Left renal cortex interstitium (tissue), 4 donors: ENCODE data around the gene SAAL1. TPM values are rescaled to one million over a fixed set of nuclear protein-coding genes. Genes with fewer than 3 reads are reported as not detected.

Experiments
- DNase-seq, 4 donors: peaks; one replicate each; pipeline ENCODE4 v3.0.0-alpha.2; 2013; ENCODE audit warnings: low read depth in 4 of 4, low spot score in 2 of 4, missing footprints in 1 of 4
- polyA plus RNA-seq, 4 donors: library from polyadenylated mRNA; unstranded; fragments of 120-200 nt; gene quantifications; one replicate each; pipeline ENCODE4 v1.2.1, GENCODE V29; 2013; ENCODE audit not compliant: insufficient read length in 4 of 4

Gene SAAL1
- polyA plus RNA-seq, 4 donors = 21.9 to 44.2 (median 29.7) TPM

DNA sequence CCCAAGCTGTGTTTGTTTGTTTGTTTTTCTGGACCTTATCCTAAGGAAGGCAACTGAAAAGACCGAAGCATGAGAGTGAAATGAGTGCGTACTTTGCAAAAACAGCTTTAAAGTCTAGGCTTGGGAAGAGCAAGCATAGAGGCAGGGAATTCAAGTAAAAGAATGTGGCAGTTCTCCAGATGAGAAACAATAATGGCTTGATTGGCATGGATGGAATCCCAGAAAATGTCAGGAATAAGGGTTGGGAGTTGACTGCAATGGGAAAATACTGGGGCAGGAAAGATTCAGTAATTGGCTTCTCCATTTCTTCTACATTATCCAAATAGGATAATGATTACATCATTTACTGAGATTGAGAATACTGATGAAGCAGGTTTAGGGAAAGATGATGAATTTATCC, 17.5 kb downstream of the SAAL1 start:
- DNase-seq = no peak

DNA sequence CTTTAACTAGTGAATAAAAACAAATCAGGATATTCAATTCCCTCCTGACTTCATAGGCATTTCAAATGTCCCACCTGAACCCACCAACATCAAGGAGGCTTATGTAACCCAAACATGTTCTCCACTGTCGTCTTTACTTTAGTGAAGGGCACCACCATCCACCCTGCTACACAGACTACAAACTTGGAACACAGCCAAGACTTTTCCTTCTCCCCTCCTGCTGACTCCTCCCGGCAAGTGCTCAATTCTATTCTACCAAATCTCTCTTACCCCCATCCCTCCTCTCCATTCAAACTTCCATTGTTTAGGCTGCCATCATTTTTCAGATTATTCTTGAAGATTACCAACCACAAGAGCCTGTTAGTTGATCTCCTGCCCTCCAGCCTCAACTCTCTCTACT, 24.3 kb downstream of the SAAL1 start:
- no peak for DNase-seq

DNA sequence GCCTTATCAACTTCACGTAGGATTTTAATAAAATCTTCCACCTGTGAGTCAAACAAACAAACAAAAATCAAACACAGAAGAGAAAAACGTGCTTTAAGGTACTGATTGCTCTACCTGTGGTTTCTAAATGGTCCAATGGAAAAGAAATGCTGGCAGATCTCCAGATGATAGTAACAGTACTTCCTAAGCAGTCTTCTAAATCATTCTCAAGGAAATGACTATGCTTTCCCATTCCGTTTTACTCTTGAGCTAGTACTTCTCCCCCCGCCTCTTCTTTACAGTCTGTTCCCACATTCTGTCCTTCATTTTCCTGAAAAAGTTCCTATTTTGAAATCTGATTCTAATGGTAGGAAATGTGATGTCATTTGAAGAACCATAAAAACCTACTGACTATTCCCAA, 25.4 kb downstream of the SAAL1 start:
- no peak for DNase-seq

DNA sequence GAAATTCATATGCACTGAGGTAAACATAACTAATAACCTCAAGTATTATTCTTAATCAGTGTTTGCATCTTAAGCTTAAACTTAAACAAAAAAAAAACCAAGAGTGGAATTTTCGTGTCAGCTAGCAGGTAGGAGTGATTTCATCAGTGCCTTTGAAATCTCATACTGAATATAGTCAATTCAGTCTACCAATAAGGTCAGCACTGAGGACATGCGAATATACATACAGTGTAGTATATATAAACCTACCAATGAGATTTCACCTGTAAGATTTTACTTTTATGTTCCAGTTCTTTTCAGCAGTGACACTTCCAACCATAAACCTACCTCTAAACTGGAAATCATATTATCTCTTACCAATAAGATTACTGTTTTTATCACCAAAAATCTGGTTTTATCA, 27.0 kb downstream of the SAAL1 start:
- no peak for DNase-seq

DNA sequence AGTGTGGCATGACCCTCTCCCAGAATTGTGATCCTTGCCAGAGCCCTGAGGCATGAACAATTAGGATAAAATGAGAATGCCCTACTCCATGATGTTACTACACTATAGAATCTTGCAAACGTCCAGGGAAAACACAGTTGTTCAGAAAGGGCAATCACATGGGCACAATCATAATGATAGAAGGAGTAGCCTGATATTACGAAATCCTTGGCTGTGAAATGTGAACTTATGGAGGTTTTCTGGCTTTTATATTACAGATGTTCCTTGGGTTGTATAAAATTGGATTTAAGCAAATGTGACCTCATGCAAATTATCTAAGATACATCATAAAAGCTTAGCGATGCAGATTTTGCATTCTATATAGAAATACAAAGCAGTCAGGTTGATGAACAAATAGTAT, 30.4 kb downstream of the SAAL1 start:
- no peak for DNase-seq

DNA sequence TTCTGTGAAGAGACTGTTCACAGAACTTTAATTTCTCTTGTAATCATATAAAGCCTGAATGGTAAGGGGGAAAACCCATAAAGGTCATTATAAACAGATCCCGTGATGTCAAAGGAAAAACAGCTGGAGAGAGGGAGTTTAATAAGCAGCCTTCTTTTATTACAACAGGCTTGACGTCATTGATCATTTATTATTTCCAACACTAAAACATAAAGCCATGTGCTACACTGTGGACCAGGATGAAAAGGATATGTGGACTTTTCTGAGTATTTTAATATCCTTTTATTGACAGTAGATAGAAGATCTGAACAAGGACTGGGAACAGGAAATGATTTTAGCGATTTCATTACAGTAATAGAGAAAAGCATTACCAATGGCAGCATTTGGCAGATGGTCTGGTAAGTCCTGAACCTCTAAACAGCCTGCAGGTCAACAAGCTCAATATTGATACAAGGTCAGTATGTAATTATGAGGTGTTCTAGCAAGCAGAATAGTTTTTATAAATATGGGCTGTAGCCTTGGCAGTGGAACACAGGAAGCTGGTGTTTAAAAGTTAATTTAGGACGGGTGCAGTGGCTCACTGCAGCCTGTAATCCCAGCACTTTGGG, 34.7 kb downstream of the SAAL1 start:
- no peak for DNase-seq

DNA sequence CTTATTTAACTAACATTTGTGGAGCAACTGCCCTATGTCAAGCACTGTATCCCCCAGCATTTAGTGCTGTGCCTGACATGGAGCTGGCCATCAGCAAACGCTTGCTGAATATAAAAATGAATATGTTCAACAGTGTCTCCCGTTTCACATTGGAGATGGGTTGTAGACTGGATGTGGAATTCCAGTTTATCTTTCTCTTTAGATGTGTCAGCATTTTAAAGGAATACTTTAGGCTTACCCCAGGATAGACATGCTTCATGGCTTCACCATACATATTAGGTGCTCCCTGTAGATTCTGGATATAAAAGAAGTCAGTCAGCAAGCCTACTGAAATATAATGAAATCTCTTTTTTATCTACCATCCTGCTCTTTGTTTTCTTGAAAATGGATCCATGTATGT, 38.5 kb downstream of the SAAL1 start:
- no peak for DNase-seq

DNA sequence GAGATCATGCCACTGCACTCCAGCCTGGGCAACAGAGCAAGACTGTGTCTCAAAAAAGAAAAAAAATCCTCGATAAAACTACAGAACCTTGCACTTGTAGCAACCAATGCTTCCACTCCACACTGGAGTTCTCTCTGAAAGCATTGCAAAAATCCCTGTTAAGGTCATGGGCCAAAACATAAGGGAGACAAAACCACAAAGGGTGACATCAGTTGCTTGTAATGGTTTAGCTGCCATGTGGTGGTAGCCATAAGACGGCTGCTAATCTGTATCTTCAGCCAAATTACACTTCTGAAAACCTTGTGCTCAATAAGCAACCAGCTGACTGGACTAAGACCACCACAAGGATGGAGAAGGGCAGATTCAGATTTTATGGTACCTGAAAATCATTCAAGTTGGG, 39.3 kb downstream of the SAAL1 start:
- DNase-seq = no peak

DNA sequence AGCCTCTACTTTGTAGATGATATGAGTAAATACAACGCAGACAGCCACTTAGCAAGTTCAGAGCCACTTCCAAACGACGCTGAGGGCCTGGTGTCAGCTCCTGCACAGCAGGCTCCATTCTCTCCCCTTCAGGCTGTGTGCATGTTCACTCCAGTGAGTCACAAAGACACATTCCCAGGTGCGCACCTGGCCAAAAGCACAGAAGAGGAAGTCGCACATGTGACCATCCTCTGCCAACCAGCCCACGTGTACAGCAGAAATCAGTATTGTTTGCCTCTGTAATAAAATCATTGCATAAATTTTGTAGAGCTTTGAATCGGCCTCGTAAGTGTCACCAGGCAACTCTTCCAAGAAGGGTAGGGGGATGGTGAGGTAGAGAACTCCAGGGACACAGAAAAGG, 40.3 kb downstream of the SAAL1 start:
- DNase-seq = no peak

DNA sequence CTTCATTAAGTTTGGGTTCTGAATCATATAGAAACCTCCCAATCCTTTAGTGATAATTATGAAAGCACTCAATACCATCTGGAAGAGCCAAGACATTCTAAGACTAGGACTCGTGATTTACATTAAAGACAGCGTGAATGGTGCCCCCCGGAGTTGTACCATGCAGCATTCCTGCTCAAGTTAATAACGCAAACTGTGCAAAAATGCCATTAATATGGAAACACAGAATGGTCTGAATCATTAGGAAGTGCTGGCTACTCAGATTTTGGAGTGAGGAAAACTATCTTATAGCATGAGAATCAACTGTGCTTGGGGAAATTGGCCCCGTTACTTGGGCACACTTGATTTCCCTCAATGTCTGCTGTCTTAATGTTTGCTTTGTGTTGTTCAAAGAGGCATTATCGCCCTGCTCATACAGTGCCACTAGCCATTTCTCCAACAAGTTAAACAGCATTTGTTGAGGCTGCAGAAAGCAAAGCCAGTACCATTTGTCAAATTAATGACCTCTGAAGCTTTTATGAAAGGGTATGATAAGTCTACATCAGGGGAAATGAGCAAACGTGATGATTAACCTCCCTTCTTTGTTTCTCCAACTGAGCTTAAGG, 41.3 kb downstream of the SAAL1 start:
- no peak for DNase-seq

DNA sequence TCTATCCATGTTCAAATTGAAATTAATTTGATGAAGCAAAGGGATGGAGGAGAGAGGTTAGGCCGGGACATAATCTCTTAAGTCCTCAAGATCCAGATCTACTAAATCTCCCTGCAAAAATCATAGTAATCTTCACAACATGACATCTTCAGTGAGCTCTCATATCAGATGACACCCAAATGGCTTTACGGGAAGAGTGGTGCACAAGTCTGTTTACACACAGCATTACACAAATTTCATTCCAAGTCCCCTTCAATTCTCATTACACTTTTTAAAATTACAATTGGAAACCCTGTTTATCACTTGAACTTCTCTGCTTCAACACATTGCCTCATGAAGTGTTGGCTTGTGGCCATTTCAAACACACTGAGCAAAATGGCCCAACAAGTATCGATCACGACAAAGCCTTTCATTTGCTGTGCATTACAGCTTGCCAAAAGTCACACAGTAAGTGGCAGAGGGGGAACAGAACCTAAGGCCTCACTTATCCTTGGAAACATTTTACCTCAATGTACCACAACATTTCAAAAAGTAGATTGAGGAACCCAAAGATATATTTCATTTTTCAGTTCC, 41.9 kb downstream of the SAAL1 start:
- no peak for DNase-seq

DNA sequence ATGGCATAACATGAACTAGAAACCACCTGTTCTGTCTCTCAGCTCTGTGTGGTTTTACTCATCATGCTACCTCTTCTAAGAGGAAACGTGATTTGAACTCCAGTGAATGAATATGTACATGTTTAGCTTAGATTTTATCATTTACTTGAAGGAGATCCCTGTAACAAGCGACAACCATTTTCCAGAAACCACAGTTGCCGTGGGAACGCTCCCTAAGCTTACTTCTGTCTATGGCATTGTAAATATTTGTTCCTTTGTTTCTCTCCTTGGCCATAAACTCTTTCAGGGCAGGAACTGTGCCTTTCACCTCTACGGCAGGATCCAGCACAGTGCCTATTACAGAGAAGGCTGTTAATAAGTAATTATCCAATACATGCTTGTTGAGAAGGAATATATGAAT, 42.8 kb downstream of the SAAL1 start:
- DNase-seq = no peak

DNA sequence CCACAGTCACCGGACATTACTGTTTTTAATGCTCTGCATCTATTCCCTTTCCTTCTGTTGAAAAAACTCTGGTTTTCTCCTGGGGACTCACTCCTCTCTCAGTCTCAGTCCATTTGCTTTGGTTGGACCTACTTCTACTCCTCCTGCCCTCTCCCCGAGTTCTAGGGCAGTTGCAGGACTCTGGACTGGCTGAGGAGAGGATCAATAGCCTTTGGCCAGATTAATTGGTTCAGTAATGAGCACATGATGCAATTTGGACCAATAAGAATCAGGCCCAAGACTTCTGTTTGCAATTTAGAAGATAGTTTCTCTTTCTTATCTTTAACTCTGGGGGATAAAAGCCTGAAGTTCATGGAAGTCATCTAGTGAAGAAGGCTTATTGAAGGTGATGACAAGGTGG, 44.5 kb downstream of the SAAL1 start:
- DNase-seq = no peak

DNA sequence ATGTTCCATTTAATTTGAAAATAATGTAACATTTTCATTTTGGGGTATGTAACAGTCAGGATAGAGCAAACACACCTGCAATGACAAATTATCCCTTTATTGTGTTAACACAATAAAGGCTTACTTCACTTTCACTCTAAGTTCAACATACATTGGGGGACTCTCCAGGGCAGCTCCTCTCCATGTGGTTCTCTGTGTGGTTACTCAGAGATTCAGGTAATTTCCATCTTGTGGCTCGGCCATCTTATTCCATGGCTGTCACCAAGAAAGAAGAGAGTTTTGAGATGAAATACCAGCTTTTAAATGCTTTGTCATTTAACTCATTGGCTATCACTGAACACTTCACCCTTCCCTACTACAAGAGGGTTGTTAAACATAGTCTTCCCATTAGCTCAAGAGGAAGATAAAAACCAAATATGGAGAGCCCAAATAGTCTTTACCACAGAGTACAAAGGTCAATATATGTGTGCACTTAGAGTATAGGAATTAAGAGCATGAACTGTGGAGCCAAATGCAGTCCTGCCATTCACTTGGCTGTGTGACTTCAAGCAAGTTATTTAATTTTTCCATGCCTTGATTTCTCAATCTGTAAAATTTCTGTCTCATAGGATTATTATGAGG, 49.2 kb downstream of the SAAL1 start:
- DNase-seq = no peak

DNA sequence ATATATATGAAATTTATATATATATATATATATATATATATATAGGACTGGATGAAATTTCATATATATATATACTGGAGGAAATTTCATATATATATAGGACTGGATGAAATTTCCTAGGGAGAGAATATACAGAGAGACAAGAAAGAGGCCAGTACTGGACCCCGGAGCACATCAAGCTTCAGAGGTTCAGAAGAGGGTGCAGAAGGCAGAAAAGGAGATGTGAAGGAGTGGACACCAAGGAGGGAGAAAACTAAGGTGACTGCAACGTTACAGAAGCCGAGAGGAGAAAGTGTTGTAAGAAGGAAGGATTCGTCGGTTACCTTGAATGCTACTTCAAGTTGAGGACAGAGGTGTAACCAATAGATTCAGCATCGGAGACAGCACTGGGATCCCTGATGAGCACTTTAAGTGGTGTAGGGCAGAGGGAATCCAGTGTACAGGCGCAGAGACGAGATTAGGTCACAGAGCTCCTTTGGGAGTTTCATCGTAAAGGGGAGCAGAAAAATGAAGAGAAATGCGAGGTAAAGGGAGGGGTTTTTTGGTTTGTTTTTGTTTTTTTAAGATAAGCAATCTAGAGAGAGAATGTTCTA, 51.3 kb downstream of the SAAL1 start:
- DNase-seq = no peak

DNA sequence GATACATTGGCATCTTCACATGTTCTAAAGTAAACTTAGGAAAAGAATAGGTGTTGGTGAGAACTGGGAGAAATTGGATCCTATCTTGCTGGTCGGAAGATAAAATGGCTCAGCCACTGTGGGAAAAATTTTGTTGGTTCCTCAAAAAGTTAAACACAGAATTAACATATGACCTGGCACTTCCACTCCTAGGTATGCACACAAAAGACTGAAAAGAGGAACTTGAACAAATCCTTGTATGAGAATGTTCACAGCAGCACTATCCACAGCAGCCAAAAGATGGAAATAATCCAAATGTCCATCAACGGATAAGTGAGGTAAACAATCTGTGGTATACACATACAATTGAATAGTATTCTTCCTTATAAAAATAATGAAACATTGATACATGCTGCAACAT, 55.0 kb downstream of the SAAL1 start:
- DNase-seq = no peak

DNA sequence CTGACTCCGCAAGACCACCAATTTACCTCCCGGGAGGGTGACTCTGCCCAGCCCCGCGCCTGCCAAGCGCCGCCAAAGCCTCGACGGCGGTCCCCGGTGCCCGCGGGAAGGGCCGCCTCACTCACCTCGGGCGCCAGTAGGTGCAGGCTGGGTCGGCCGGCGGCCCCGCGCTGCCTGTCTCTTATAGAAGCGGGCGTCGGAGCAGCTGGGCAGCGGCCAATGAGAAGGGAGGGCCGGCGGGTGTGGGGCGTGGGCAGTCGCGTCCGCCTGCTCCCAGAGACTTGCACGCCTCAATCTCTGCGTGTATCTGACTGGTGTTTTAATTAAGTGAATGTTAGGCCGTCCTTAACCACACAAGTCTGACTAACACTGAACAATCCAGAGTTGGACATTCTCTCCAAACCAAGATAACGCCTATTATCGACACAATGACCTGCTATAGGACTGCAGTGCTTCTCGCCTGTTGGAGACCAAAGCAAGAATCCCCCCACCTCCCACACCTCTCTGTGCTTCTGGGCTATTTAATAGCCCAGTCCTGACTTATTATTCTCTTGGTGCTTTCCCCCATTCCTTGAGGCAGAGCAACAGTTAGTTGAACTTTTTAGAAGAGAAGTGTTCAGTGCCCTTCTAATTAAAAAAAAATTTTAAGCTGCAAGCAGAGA, 59.6 kb downstream of the SAAL1 start, which contains the start of gene TPH1:
TPH1 (minus strand) TSS at position 154 of the 662 bp plus-strand sequence. CDS start 5,507 bp downstream, outside the sequence.
- DNase-seq = no peak

DNA sequence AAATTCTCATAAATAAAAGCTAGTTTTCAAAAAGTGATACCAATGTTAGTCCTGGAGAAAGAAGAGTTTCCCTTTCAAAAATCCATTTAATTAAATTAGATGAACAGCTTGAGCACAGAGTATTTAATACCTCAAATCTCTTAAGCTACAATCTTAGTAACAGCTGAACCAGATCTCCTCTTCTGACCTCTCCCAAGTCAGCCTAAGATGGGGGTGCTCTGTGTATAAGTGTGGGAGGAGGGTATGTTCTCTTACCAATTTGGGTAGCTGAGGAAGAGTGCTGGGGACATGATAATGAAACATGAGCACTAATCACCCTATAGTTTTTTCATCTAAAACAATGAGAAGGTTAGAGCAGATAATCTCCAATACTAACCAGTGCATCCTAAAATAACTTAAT, 69.4 kb downstream of the SAAL1 start:
- no peak for DNase-seq
